Measurements from ENCODE around the gene SPIB. TPM values are rescaled to one million over a fixed set of nuclear protein-coding genes. Genes with fewer than 3 reads are reported as not detected.

The SPIB gene
- total RNA-seq, 2 donors from 2014 or later = 6.9 TPM; not detected in 1

- WGBS, 2 donors = 47 to 50% methylated on average over 2 of the region's 2 CpGs
- Histone ChIP-seq H3K9me3 (no peaks in the 10 kb centered on the region), H3K4me3 (no peak overlapping the region), H3K36me3 (replicated peaks in 1 of 2; ENCODE audit: insufficient read depth in 1 of 2, low read depth in 2 of 2) (no peaks in the 10 kb centered on the region), H3K27ac (no peak overlapping the region), H3K27me3 (peaks cover 0 to 7% of the 10 kb centered on the region in 2 donors), H3K4me1 (no peaks in the 10 kb centered on the region)
- intact Hi-C loops (cut with DNase I) = no loop called here
- TF ChIP-seq CTCF (IDR thresholded peaks at IDR 0.05) (no peak), POLR2A (IDR thresholded peaks at IDR 0.05) (no peak)
- DNase-seq = no peak
- no peak for ATAC-seq
Measured at GRCh38 chr19:50455992-50456391, 37.3 kb downstream of the SPIB start.

- no peak for ATAC-seq
- intact Hi-C loops (cut with DNase I) = no loop called here
- TF ChIP-seq POLR2A (IDR thresholded peaks at IDR 0.05) = no peak
- TF ChIP-seq CTCF (IDR thresholded peaks at IDR 0.05) = no peak
- H3K4me3 ChIP-seq = no peak overlapping the region
- 75% methylated on average over 5 of the region's 5 CpGs; no CpG with 5 or more reads in 1 of the 2 donors for WGBS, 2 donors
- peaks cover 0 to 11% of the 10 kb centered on the region in 2 donors for H3K27me3 ChIP-seq
- no peaks in the 10 kb centered on the region for H3K36me3 ChIP-seq (replicated peaks in 1 of 2; ENCODE audit: insufficient read depth in 1 of 2, low read depth in 2 of 2)
- H3K9me3 ChIP-seq = no peaks in the 10 kb centered on the region
- DNase-seq = no peak
- H3K27ac ChIP-seq = no peak overlapping the region
- no peaks in the 10 kb centered on the region for H3K4me1 ChIP-seq
Measured at GRCh38 chr19:50457300-50457699, 38.6 kb downstream of the SPIB start.

- intact Hi-C loops (cut with DNase I) = no loop called here
- Histone ChIP-seq H3K27ac (no peak overlapping the region), H3K4me3 (no peak overlapping the region), H3K4me1 (no peaks in the 10 kb centered on the region), H3K27me3 (peaks cover 0 to 11% of the 10 kb centered on the region in 2 donors), H3K36me3 (replicated peaks in 1 of 2; ENCODE audit: insufficient read depth in 1 of 2, low read depth in 2 of 2) (no peaks in the 10 kb centered on the region), H3K9me3 (no peaks in the 10 kb centered on the region)
- TF ChIP-seq POLR2A (IDR thresholded peaks at IDR 0.05) = no peak
- no peak for TF ChIP-seq CTCF (IDR thresholded peaks at IDR 0.05)
- 34 to 41% methylated on average over 13 to 45 of the region's 50 CpGs for WGBS, 2 donors
- ATAC-seq (no peak), DNase-seq (no peak)
Measured at GRCh38 chr19:50458396-50459066, 39.8 kb downstream of the SPIB start.

GRCh38 chr19:50459067-50459456, 40.3 kb downstream of the SPIB start:
- 56% methylated on average over 17 of the region's 32 CpGs; no CpG with 5 or more reads in 1 of the 2 donors for WGBS, 2 donors
- no peak overlapping the region for H3K27ac ChIP-seq
- H3K4me3 ChIP-seq = no peak overlapping the region
- TF ChIP-seq POLR2A (IDR thresholded peaks at IDR 0.05) = no peak
- no peak for TF ChIP-seq CTCF (IDR thresholded peaks at IDR 0.05)
- no peak for DNase-seq
- intact Hi-C loops (cut with DNase I) = no loop called here
- H3K9me3 ChIP-seq = no peaks in the 10 kb centered on the region
- peaks cover 0 to 11% of the 10 kb centered on the region in 2 donors for H3K27me3 ChIP-seq
- no peak for ATAC-seq
- H3K4me1 ChIP-seq = no peaks in the 10 kb centered on the region
- H3K36me3 ChIP-seq (replicated peaks in 1 of 2; ENCODE audit: insufficient read depth in 1 of 2, low read depth in 2 of 2) = no peaks in the 10 kb centered on the region

GRCh38 chr19:50459638-50460037, 40.9 kb downstream of the SPIB start:
- DNase-seq = no peak
- Histone ChIP-seq H3K27ac (no peak overlapping the region), H3K4me3 (no peak overlapping the region), H3K36me3 (replicated peaks in 1 of 2; ENCODE audit: insufficient read depth in 1 of 2, low read depth in 2 of 2) (no peaks in the 10 kb centered on the region), H3K4me1 (no peaks in the 10 kb centered on the region), H3K9me3 (no peaks in the 10 kb centered on the region), H3K27me3 (peaks cover 0 to 11% of the 10 kb centered on the region in 2 donors)
- no peak for TF ChIP-seq CTCF (IDR thresholded peaks at IDR 0.05)
- TF ChIP-seq POLR2A (IDR thresholded peaks at IDR 0.05) = no peak
- 33 to 84% methylated on average over 1 of the region's 1 CpG for WGBS, 2 donors
- intact Hi-C loops (cut with DNase I) = loop anchor here (5.0 kb wide), 1 partner anchor 87 kb away; no protein-coding TSS in a partner anchor
- ATAC-seq = no peak
